ELF-1 (cell line): ENCODE results near the gene CDK14.

ENCODE experiments used
- DNase-seq: peaks from one replicate; pipeline ENCODE4 v3.0.0-alpha.2; 2016; ENCODE audit warnings: low read depth, low spot score

The CDK14 gene

DNA sequence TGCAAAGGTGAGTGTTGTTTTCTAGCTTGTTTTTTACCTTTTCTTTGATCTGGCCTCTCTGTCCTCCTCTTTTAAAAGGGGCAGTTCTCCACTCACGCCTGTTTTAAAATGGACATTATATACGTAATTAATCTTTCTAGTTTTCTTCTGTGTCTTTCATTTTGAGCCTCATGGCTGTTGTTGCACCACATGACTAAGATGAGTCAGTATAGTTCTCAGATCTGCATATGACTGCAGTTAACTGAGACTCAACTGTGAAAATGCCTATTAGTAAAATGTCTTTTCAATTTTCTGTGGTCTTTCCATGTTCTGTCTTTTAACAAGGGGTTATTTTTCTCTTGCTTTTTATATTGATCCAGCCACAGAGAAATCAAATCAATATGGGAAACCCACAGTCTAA, 296.1 kb downstream of the CDK14 start:
- no peak for DNase-seq

DNA sequence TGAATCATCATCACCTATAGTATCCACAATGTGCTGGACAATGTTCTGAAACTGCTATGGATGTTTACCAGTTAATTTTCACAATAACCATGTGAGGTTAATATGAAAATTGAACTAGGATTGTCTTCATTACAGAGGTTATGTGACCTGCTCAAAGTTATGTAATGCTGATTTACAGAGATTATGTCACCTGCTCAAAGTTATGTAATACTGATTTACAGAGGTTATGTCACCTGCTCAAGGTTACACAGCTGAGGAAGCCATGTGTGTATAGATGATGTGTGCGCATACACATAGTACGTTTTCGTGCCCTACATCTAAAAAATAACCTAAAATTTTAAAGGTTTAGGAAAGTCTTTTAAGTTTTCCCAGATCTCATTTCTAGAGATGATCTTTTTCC, 298.0 kb downstream of the CDK14 start:
- DNase-seq, result no peak

DNA sequence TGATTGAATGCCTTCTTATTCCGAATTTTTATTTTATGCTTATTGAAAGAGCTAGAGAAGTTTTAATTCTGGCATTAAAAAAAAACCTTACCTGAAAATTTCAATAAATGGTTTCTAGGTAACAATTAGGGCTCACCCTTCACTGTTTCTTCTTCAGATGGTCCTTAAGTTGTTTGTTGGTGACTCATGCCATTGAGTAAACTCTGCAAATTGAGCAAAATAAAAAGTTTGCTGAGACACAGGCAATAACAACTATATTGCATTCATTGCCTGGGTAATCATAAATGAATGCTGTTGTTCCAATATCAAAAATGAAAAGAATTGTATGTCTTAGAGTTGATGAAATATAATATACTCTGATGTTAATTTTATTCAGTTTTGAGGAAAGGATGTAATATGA, 300.3 kb downstream of the CDK14 start:
- no peak for DNase-seq

DNA sequence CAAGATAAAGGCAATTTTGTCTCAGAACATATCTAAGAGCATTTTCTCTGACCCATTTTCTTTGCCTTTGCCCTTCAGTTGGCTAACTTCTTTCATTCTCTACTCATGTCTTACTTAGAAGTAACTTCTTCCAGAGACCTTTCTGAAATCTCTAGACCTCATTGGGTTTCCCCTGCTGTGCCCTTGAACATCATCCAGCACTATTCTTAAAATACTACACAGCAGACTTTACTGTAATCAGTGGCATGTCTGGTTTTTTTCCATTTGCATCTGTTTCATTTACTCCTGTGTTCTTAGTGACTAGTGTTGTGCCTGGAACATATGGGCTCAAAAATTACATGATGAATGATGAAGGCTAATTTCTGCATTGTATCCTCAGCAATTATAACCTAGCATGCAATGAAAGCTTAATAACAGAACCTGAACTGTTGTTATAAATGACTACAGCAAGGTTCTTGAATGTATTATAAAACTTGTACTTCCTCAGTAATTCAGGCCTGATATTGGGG, 301.9 kb downstream of the CDK14 start:
- DNase-seq, result no peak

DNA sequence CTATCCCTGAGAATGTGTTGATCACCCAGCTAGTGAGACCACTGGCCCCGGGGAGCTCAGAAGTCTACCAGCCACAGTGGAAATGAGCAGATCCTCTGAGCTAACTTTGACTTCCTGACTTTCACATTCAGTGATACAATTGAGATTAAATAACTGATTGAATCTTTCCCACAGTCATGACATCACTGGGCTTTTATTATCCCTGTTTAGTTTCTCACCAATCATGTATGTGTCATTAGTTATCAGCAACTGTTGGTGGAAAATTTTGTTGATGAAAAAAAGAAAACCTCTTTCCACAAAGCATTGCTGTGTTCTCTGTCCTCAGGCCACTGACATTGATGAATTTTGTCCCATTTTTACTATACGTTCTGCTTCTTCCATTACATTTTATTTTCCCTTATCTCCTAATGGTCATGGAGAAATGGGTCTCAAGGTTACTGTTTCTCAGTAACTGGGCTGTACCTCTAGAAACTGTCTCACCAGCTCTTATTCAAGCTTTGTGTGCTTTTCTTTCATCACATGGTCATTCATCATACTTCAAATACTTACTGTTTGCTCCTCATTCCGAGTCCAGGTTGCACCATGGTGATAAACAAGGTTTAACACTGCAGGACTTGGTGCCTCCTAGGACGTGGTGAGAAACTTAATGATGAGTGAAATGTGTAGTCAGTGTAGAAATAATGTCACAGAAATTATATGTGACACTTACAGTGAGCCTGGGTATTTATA, 304.7 kb downstream of the CDK14 start:
- DNase-seq, result no peak

DNA sequence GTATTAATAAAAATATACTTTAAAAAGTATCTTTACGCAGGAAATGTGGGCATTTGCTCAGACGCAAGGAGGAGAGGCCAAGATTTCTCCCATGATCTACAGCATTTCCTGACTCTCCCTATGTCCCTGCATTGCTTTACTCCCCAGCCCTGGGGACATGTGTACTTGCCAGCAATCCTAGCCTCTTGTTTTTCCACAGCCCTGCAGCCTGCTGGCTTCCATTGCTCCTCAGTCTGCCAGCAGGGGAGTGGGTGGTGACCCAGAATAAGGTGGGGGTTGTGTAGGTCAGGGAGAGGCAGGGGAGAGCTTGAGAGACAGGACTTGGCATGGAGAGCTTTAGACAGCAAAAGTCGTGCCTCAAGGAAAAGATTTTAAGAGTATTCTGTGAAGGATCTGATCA, 307.7 kb downstream of the CDK14 start:
- DNase-seq, result peak; percentile 29

DNA sequence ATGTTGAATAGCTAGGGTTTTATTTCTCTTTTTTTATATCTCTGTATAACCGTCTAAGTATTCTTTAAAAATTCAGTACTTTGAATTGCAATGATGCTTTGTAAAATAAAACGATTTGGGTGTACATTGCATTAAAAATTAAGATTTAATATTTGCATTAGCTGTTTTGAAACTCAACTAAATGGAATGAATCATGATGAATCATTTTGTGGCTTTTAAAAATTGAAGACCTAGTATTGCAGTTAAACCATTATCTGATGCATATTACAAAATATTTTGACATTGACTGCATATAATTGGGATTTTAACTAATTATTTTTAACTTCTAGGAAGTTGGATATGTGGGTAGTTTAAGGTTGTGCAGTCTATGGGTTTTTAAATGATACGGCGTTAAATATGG, 314.0 kb downstream of the CDK14 start:
- DNase-seq, result no peak

DNA sequence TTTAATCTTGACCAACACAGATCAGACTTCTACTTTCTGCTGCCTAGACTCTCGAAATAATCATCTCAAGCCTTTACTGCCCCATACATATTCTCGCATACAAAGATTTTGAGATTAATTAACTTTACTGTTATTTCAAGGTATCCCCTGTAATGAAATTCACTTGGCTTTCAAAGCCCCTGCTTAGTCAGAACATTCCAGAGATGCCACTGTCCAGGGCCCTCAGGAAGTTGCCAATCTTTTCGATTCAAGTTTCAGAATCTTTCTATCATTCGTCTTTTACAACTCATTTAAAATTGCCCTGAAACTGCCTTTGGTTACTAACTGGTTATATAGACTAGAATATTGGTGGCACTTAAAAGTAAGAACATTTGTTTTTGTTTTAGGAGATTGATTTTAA, 320.2 kb downstream of the CDK14 start:
- no peak for DNase-seq

DNA sequence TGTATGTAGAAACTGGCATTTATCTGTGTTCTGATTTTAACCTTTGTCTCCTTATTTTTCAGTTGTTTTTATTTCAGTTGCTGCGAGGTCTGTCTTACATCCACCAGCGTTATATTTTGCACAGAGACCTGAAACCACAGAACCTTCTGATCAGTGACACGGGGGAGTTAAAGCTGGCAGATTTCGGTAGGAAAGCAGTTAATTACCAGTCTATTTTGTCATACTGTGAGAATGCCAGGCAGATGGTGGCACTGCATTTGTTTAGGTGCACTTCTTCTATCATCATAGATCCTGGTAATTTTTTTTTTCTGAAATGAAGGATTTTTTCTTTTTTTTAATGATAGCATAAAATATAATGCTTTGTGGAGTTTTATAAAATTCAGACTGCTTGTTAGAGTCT, 321.4 kb downstream of the CDK14 start:
- DNase-seq, result no peak

DNA sequence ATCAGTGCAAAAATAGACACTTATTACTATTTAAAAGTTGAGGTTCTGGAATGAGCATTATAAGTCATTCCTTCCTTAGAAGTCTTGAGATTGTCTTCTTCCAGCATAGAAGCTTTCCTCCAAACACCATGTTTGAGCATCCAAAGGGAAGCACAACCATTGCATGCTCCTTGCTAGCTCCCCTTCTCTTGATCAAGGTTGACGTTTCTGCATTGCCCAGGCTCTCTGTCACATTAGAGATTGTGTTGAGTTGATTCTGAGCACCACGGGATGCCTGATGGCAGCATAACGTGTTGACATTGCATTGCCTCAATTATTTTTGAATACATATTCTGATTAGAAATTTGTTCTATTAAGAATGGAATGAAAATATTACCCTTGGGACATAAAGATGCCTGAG, 322.2 kb downstream of the CDK14 start:
- no peak for DNase-seq

DNA sequence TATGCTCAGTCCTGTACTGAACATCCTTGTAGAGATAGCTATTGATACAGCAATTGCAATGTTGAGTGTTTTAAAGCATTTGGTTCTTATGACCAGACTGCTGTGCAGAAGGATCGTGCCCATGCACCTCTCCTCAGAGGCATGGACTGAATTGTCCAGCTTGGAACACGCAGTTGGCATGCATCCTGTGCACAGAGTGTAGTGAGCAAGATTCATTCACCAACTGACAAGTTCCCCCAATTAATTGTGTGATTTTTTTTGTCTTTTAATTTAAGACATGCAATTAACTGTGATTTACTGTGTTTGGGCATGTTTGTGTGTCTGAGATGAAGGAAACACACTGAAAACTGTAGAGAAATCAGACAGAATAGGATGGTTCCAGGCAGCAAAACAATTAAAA, 323.7 kb downstream of the CDK14 start:
- no peak for DNase-seq

DNA sequence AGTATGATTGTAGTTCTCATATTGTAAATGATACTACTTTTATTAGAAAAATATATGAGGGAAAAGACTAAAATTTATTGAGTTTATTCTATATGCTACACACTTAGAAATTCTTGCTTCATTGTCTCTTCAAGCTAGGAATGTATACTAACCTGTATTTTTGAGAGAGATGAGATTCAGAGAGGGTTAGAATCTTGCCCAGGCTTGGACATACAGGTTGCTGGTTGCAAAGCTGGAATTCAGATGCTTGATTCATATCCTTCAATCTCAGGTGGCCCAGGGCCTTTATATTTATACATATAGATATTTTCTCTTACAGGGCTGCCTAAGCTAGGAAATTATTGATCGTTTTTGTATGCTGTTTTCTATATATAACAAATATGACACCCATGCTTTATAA, 324.2 kb downstream of the CDK14 start:
- DNase-seq, result no peak

DNA sequence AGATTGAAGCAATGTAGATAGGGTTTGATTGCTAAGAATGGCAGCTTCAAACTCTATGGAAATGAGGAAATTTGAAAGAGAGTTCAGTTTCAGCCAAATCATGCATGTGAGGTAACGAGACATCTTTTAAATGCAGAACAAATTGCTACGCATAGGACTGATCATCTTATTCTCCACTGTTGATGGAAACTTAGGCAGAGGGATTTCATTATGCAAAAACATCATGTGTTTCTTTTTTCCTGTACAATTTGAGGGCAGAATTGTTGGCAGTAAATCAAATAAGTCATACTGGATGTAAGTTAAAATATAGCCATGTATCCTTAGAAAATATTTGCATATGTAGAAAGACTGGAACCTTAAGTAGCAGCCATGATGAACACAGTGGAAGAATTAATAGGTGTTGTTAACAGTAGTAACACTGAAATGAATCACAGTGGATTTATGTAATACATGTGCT, 327.4 kb downstream of the CDK14 start:
- DNase-seq, result no peak

DNA sequence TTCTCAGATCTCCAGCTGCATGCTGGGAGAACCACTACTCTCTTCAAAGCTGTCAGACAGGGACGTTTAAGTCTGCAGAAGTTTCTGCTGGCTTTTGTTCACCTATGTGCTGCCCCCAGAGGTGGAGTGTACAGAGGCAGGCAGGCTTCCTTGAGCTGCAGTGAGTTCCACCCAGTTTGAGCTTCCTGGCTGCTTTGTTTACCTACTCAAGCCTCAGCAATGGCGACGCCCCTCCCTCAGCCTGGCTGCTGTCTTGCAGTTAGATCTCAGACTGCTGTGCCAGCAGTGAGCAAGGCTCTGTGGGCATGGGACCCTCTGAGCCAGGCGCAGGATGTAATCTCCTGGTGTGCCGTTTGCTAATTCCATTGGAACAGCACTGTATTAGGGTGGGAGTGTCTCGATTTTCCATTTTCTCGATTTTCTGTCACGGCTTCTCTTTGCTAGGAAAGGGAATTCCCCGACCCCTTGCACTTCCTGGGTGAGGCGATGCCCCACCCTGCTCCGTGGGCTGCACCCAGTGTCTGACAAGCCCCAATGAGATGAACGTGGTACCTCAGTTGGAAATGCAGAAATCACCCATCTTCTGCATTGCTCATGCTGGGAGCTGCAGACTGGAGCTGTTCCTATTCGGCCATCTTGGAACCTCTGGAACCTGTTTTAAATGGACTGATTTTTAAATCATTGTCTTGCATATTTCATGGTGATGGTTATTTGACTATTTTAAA, 332.7 kb downstream of the CDK14 start:
- peak; percentile 57 for DNase-seq

DNA sequence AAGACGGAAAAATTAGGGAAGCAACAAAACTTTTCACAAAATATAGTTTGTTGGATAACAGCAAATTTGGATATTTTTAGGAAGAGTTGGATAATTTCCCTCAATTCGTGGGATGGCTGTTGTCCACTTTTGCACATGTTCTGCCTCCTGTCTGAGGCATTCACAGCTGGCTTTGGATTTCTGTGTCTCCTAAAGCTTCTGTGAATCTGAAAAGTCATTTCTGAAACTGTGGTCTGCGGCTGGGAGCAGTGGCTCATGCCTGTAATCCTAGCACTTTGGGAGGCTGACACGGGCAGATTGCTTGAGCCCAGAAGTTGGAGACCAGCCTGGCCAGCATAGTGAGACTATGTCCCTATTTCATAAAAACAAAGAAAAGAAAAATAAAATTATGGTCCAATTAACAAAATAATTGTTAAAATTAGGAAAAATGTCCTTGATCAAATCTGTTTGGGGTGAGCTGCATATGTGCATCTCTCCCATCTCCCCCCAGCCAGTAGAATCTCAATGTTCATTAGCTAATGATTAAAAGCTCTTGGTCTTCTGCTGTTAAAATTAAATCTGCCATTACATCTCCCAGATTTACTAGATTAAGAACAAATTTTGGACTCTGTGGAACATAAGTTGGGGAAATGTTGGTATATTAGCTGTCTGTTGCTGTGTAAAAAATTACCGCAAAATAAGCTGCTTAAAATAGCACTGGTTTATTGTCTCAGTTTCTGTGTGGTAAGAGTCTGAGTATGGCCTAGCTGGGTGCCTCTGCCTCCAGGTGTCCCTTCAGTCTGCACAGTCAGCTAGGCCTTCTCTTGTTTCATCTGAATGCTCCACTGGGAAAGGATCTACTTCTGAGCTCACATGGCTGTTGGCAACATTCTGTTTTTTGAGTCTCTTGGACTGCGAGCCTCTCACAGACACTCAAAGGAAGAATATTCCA, 336.1 kb downstream of the CDK14 start:
- no peak for DNase-seq

DNA sequence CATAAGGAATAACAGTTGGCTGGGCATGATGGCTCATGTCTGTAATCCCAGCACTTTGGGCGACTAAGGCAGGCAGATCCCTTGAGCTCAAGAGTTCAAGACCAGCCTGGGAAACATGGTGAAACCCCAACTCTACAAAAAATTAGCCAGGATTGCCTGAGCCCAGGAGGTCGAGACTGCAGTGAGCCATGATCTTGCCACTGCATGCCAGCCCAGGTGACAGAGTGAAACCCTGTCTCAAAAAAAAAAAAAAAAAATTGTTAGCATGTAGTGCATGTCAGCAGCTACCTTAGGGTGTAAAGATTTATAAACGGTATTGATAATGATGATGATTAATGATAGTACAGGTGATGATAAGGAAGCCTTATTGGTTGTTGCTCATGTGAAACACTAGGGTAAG, 336.9 kb downstream of the CDK14 start:
- DNase-seq, result no peak

DNA sequence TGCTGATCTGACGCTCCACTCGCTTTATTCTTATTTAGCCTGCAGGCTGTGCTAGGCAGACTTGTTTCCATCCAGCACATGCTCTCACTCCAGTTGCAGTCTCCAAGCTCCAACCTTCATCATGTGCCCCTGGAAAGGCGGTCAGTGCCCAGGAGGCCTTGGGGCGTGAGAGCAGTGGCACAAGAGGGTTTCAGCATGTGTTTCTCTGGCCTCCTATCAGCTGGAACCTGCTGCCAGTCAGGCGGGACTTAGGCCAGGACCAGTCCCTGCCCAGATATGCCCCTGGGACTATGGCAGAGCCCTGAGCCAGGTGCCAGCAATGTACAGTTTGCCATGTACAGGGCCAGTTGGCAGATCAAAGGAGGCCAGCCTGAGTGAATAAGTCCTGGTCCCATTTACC, 337.9 kb downstream of the CDK14 start:
- DNase-seq, result no peak

DNA sequence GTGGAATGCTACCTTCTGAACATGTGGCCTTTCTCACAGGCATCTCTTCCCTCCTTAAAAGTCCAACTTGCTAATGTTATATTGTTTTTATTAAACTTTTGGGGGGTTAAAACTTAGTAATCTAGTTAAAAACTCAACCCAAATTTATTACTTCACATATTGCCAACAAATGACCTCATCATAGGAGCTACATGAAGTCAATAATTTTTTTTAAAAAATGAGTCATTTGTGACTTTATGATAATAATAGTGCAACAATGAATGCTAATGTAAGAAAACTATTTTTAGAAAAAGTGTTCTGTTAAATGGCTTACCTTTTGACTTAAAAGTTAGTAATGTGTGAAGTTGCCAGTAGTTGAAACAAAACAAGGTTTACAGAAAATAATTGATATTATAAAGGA, 342.2 kb downstream of the CDK14 start:
- DNase-seq, result no peak

DNA sequence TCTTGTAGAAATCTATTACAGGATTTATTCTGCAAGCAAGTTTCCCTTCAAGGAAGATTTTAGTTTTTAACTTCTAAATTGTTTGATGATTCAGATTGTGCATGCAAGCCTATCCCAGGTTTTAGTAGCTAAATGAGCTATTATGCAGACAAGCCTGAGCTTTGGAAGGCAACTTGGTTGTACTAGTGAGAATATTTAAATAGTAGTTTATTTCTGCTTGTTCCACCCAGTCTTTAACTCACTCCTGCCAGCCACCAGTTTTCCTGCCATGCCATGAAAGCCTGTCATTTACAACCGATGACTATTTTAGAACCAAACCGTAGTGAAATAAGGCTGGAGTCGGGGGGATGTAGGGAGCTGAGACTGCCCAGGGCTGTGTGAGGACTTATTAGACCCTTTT, 343.5 kb downstream of the CDK14 start:
- DNase-seq, result no peak

DNA sequence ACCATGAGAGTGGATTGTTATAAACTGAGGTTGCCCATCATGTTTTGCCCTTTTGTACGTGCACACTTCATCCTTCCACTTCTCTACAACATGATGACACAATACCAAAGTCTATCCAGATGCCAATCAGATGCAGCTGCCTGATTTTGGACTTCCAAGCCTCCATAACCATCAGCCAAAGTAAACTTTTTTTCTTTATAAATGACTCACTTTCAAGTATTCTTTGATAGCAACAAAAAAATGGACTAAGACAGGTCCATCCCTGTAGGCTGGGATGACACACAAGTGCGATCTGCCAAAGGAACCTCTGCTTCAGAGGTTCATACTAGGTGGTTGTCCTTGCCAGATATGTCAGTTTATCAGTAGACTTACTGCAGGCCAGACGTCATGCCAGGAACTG, 347.9 kb downstream of the CDK14 start:
- DNase-seq, result no peak

DNA sequence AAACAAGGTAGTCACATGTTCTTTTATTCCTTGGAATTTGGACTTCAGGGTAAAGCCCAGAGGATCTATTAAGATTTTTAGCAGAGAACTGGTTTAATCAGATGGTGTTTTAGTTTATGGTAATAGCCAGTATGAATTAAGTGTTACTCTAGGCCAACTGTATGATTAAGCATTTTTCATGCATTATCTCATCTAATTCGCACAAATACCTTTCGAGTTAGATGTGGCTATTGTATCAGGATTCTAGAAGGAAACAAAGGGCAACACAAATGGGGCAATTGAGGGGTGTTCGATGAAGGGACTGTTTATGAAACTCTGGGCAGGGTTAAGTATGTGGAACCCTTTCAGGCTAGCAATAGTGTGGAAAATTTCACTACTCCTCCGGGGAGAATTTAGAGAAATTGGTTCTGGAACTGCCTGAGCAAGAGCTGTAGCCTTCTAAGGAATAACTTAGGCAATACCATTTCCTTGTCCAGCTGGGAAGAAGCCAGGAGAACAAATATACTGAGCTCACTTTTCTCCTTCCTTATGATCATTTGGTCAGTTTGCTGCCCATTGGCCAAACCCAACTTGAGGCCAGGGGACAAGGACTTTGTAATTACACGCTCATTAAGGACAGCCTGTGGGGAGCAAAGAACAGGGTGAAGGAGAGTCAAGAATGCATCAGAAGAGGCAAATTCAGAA, 349.1 kb downstream of the CDK14 start:
- DNase-seq, result no peak
